ENCODE results near the gene GPR63. TPM values are rescaled to one million over a fixed set of nuclear protein-coding genes. Genes with fewer than 3 reads are reported as not detected.

GPR63 gene
- total RNA-seq, 1 experiment from 2014 or later = 5.9 TPM

GRCh38 chr6:96841345-96841744 lies 4.1 kb upstream of the GPR63 start:
- H3K79me2 ChIP-seq (ENCODE audit: insufficient read depth, low read length) = no peaks in the 10 kb centered on the region
- H2AFZ ChIP-seq (ENCODE audit: low read length) = no peak overlapping the region
- no peak overlapping the region for H2BK20ac ChIP-seq (ENCODE audit: low read depth, low read length, poor library complexity, severe bottlenecking)
- no peak overlapping the region for H4K8ac ChIP-seq (replicated peaks; ENCODE audit: insufficient read length, low read depth, low read length)
- no peak overlapping the region for H3K14ac ChIP-seq (ENCODE audit: insufficient read depth, low read length)
- H4K20me1 ChIP-seq (ENCODE audit: control insufficient read depth, insufficient read depth, insufficient read length) = no peaks in the 10 kb centered on the region
- no peak overlapping the region for H3K4ac ChIP-seq (ENCODE audit: low read depth, low read length)
- H4K91ac ChIP-seq (ENCODE audit: insufficient read length, low read depth, low read length) = no peak overlapping the region
- H3K56ac ChIP-seq (ENCODE audit: insufficient read length, low read depth, low read length) = no peak overlapping the region
- no peak for DNase-seq
- H3K23ac ChIP-seq (ENCODE audit: insufficient read length, low read depth, low read length) = no peak overlapping the region
- Mint-ChIP-seq H3K4me3 (no peak overlapping the region), H3K27ac (no peak overlapping the region), H3K9me3 (peaks cover 2 to 3% of the 10 kb centered on the region in 2 experiments; a peak in 4 of 5 replicates), H3K4me1 (peaks cover 5% of the 10 kb centered on the region in 2 experiments), H3K36me3 (ENCODE audit: insufficient read depth in 1 of 3, low read depth in 3 of 3) (no peaks in the 10 kb centered on the region), H3K27me3 (ENCODE audit: low read depth) (peaks cover 24% of the 10 kb centered on the region)
- H3K27me3 ChIP-seq (ENCODE audit: insufficient read depth, low read length) = peaks cover 7% of the 10 kb centered on the region
- H2AK5ac ChIP-seq (ENCODE audit: insufficient read length, low read length) = no peak overlapping the region
- no peak overlapping the region for H2BK5ac ChIP-seq (ENCODE audit: insufficient read length, low read length)
- H2BK12ac ChIP-seq (ENCODE audit: insufficient read length, low read depth, low read length) = no peak overlapping the region
- H3K79me1 ChIP-seq (ENCODE audit: insufficient read depth, low read depth, low read length, poor library complexity, severe bottlenecking) = no peaks in the 10 kb centered on the region
- H3T11ph ChIP-seq (ENCODE audit: low read length) = no peak overlapping the region
- H2BK15ac ChIP-seq (ENCODE audit: low read depth, low read length) = no peak overlapping the region
- TF ChIP-seq, protein P1, sequence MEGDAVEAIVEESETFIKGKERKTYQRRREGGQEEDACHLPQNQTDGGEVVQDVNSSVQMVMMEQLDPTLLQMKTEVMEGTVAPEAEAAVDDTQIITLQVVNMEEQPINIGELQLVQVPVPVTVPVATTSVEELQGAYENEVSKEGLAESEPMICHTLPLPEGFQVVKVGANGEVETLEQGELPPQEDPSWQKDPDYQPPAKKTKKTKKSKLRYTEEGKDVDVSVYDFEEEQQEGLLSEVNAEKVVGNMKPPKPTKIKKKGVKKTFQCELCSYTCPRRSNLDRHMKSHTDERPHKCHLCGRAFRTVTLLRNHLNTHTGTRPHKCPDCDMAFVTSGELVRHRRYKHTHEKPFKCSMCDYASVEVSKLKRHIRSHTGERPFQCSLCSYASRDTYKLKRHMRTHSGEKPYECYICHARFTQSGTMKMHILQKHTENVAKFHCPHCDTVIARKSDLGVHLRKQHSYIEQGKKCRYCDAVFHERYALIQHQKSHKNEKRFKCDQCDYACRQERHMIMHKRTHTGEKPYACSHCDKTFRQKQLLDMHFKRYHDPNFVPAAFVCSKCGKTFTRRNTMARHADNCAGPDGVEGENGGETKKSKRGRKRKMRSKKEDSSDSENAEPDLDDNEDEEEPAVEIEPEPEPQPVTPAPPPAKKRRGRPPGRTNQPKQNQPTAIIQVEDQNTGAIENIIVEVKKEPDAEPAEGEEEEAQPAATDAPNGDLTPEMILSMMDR (conservative IDR thresholded peaks at IDR 0.05) = no peak
- no peak overlapping the region for H3K9ac ChIP-seq (ENCODE audit: extremely low read depth, insufficient read length, low read length)
- peaks cover 9% of the 10 kb centered on the region for H3K23me2 ChIP-seq (ENCODE audit: insufficient read length, low read depth, low read length, poor library complexity, severe bottlenecking)
- H3K27ac ChIP-seq (ENCODE audit: insufficient read length, low read depth, low read length) = no peak overlapping the region
- H3K18ac ChIP-seq (ENCODE audit: insufficient read length, low read depth, low read length) = no peak overlapping the region
- H2BK120ac ChIP-seq (ENCODE audit: low read depth, low read length, poor library complexity, severe bottlenecking) = no peak overlapping the region
- H3K9me3 ChIP-seq (ENCODE audit: control insufficient read depth, low read depth, low read length) = no peaks in the 10 kb centered on the region
- WGBS (ENCODE audit: extremely low coverage, insufficient read length, low lambda C conversion rate) = no CpG with 5 or more reads among the region's 2 CpGs
- no peak overlapping the region for H3K4me2 ChIP-seq (ENCODE audit: insufficient read depth, insufficient read length, low read length)
- no peaks in the 10 kb centered on the region; the same call in 1 of the 2 replicates for H3K4me1 ChIP-seq (ENCODE audit: insufficient read depth, low read length)
- H4K5ac ChIP-seq (ENCODE audit: insufficient read length, low read depth, low read length) = no peak overlapping the region
